A549 (cell line): ENCODE measurements around the gene APOL5.

ENCODE experiments used
- POLR2A ChIP-seq: IDR thresholded peaks from 2 replicates; pipeline ENCODE4 v1.6.1; 2012; ENCODE audit warnings: mild to moderate bottlenecking, low read length
- TF ChIP-seq, protein P1 (sequence below): fragments of >200 bp; sonication (Bioruptor Twin); formaldehyde crosslinking; IDR thresholded peaks from 3 replicates; pipeline ENCODE4 v1.5.1; 2016
- TF ChIP-seq, protein P2 (sequence below): fragments of 250-450 bp; sonication (Bioruptor Pico); IDR thresholded peaks from 2 replicates; pipeline ENCODE4 v1.5.0; 2021; ENCODE audit warnings: mild to moderate bottlenecking, moderate library complexity, borderline replicate concordance
- TF ChIP-seq, protein P3 (sequence below): fragments of 200-600 bp; sonication (generic); IDR thresholded peaks from 2 replicates; pipeline ENCODE4 v1.6.1; 2016; ENCODE audit warnings: antibody characterized with exemption, mild to moderate bottlenecking, moderate library complexity

DNA sequence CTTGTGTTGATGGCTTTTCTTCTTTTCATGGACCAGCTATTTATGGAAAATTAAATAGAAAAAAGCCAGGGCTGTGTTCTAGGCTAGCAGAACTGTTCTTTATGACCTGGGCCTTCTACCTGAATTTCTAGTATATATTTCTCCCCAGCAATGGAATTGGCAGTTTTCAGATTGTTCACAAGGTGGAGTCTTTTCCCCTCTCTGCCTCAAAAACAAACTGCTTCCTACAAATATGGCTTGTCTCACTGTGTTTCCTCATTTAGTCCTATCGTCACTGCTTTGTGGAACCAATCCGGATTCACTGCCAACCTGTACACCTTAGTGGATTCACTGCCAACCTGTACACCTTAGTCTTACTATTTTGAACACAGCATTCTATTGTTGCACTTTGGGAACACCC is 5.0 kb upstream of the APOL5 start:
- TF ChIP-seq, protein P1, sequence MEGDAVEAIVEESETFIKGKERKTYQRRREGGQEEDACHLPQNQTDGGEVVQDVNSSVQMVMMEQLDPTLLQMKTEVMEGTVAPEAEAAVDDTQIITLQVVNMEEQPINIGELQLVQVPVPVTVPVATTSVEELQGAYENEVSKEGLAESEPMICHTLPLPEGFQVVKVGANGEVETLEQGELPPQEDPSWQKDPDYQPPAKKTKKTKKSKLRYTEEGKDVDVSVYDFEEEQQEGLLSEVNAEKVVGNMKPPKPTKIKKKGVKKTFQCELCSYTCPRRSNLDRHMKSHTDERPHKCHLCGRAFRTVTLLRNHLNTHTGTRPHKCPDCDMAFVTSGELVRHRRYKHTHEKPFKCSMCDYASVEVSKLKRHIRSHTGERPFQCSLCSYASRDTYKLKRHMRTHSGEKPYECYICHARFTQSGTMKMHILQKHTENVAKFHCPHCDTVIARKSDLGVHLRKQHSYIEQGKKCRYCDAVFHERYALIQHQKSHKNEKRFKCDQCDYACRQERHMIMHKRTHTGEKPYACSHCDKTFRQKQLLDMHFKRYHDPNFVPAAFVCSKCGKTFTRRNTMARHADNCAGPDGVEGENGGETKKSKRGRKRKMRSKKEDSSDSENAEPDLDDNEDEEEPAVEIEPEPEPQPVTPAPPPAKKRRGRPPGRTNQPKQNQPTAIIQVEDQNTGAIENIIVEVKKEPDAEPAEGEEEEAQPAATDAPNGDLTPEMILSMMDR, result no peak
- TF ChIP-seq POLR2A, result no peak
- TF ChIP-seq, protein P2, sequence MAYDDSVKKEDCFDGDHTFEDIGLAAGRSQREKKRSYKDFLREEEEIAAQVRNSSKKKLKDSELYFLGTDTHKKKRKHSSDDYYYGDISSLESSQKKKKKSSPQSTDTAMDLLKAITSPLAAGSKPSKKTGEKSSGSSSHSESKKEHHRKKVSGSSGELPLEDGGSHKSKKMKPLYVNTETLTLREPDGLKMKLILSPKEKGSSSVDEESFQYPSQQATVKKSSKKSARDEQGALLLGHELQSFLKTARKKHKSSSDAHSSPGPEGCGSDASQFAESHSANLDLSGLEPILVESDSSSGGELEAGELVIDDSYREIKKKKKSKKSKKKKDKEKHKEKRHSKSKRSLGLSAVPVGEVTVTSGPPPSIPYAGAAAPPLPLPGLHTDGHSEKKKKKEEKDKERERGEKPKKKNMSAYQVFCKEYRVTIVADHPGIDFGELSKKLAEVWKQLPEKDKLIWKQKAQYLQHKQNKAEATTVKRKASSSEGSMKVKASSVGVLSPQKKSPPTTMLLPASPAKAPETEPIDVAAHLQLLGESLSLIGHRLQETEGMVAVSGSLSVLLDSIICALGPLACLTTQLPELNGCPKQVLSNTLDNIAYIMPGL, result no peak
- TF ChIP-seq, protein P3, sequence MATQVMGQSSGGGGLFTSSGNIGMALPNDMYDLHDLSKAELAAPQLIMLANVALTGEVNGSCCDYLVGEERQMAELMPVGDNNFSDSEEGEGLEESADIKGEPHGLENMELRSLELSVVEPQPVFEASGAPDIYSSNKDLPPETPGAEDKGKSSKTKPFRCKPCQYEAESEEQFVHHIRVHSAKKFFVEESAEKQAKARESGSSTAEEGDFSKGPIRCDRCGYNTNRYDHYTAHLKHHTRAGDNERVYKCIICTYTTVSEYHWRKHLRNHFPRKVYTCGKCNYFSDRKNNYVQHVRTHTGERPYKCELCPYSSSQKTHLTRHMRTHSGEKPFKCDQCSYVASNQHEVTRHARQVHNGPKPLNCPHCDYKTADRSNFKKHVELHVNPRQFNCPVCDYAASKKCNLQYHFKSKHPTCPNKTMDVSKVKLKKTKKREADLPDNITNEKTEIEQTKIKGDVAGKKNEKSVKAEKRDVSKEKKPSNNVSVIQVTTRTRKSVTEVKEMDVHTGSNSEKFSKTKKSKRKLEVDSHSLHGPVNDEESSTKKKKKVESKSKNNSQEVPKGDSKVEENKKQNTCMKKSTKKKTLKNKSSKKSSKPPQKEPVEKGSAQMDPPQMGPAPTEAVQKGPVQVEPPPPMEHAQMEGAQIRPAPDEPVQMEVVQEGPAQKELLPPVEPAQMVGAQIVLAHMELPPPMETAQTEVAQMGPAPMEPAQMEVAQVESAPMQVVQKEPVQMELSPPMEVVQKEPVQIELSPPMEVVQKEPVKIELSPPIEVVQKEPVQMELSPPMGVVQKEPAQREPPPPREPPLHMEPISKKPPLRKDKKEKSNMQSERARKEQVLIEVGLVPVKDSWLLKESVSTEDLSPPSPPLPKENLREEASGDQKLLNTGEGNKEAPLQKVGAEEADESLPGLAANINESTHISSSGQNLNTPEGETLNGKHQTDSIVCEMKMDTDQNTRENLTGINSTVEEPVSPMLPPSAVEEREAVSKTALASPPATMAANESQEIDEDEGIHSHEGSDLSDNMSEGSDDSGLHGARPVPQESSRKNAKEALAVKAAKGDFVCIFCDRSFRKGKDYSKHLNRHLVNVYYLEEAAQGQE, result no peak
